Measurements from ENCODE around the gene IQCE. TPM values are rescaled to one million over a fixed set of nuclear protein-coding genes. Genes with fewer than 3 reads are reported as not detected.

The IQCE gene
- total RNA-seq, 4 donors from 2014 or later: 6.6 to 14.3 (median 12.8) TPM

DNA sequence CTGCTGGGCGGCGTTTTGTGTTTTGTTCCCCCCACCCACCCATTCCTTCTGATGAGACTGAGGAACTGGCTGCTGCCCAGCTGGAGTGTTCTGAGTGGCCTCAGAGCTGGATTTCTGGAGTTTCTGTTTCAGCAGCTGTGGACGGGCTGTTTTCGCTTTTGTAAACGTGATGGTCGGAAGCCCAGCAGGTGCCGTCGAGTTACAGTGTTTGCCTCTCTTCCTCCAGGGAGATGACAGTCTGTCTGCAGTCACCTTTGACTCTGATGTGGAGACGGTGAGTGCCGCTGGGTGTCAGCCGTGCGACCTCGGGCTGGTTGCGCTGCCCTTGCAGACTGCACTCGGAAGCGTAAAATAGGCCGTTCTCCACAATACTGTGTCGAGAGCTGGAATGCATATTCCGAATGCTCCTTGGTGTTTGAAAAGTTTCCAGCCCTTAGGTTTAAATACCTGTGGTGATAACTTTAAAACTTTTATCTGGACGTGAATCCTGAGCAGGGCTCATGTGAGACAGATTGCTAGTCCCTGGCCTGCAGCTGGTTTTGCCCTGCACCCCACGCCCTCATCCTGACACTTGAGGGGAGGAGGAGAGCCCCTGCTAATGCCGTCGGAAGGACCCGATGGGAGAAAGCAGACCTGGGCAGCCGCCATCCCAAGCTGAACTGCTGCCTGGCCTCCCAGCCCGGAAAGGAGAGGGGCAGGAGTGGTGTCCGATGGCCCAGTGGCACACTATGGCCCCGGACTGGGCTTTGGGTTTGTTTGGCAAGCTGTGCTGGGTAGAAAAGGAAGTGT is 8.3 kb downstream of the IQCE start:
- DNase-seq (ENCODE audit: low spot score): no peak
- TF ChIP-seq, protein P1, sequence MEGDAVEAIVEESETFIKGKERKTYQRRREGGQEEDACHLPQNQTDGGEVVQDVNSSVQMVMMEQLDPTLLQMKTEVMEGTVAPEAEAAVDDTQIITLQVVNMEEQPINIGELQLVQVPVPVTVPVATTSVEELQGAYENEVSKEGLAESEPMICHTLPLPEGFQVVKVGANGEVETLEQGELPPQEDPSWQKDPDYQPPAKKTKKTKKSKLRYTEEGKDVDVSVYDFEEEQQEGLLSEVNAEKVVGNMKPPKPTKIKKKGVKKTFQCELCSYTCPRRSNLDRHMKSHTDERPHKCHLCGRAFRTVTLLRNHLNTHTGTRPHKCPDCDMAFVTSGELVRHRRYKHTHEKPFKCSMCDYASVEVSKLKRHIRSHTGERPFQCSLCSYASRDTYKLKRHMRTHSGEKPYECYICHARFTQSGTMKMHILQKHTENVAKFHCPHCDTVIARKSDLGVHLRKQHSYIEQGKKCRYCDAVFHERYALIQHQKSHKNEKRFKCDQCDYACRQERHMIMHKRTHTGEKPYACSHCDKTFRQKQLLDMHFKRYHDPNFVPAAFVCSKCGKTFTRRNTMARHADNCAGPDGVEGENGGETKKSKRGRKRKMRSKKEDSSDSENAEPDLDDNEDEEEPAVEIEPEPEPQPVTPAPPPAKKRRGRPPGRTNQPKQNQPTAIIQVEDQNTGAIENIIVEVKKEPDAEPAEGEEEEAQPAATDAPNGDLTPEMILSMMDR (IDR thresholded peaks at IDR 0.05): no peak
- ATAC-seq (ENCODE audit: low FRiP score): no peak

DNA sequence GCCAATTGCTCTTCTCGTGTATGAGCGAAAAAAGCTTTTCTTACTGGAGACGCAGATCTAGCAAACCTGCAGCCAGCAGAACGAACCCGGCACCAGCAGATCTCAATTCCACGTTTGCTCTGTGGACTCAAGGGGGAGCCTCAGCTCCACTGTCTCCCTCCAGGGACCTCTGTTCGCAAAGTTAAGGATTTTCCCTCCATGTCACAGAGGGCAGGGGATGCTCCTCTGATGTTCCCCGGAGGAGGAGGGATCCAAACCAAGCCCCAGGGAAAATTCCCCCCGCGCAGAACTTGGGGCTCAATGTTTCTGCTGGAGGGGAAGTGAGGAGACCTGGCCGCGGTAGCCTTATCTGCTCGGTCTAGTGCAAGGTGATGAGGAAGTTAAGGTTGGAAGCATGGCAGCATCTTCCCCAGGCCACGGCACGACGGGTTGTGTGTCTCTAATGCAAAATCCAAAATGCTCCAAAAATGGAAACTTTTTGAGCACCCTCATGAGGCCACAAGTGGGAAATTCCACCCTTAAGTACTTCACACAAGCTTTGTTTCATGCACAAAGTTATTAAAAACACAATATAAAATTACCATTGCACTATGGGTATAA is 9.0 kb downstream of the IQCE start:
- DNase-seq (ENCODE audit: low spot score): no peak
- TF ChIP-seq, protein P1 (IDR thresholded peaks at IDR 0.05): no peak
- ATAC-seq (ENCODE audit: low FRiP score): no peak

DNA sequence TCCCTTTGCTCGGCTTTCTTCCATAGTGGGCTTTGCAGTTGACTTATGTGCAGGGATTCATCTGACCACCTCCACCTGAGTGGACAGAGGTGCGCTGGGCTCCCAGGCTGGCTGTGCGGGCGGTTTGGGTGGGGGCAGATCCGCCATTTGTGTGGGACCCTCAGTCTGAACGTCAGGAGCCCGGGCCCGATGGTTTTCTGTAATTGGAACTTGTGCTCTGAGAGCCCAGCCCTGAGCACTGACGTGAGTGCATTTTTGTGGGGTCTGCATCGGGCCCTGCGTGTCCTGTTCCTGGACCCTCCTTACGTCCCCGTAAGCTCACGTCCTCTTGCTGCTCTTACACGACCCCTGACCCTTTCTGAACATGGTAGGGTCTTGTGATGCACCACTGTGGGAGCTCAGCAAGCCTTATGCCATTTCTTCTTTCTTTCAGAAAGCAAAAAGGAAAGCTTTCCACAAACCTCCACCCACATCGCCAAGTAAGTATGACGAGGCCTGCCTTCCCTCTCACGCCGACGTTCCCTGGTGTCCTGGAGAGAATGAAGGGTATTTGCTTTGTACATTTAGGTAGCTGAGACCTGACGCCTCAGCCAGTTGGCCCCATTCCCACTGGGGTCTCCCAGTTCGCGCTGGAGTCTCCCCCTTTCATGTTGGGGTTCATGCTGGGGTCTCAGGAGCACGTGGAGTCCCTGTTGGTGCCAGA is 9.9 kb downstream of the IQCE start:
- ATAC-seq (ENCODE audit: low FRiP score): no peak
- TF ChIP-seq, protein P1 (IDR thresholded peaks at IDR 0.05): no peak
- DNase-seq (ENCODE audit: low spot score): no peak

DNA sequence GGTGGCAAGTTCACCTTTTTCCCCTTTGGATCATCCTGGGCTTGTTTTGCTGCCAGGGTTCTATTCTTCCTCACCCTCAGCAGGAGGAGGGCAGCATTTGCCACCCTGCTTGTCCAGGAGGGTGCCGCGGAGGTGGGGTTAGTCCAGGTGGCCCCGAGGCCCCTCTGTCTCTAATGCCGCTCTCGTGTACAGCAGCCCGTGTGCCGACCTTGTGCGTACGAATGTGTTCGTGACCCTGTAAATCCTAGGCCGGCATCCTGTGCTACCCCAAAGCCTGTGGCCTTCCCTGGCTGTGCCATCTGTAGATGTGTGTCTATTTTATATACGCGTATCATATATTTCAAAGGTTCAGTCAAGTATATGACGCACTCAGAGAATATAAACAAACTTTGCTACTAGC is 10.6 kb downstream of the IQCE start:
- DNase-seq (ENCODE audit: low spot score): no peak
- TF ChIP-seq, protein P1 (IDR thresholded peaks at IDR 0.05): no peak
- ATAC-seq (ENCODE audit: low FRiP score): no peak

DNA sequence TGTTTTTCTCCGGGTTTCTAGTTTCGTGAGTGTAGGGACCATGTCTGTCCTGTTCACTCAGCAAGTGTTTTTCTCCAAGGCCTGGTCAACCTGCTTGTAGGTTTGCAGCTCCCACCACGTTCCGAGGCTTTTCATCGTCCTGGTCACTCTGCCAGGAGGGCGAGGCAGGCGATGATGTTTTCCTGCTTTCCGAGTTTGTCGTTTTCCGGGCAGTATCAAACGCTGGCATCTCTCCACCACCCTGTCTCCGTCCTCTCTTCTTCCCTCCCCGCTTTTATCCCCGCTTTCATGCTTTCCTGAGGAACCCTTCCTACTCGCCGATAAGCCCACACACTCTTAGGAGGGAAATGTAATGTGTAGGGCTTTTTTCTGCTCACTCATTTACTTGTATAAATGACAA is 11.2 kb downstream of the IQCE start:
- DNase-seq (ENCODE audit: low spot score): no peak
- ATAC-seq (ENCODE audit: low FRiP score): no peak
- TF ChIP-seq, protein P1 (IDR thresholded peaks at IDR 0.05): no peak

DNA sequence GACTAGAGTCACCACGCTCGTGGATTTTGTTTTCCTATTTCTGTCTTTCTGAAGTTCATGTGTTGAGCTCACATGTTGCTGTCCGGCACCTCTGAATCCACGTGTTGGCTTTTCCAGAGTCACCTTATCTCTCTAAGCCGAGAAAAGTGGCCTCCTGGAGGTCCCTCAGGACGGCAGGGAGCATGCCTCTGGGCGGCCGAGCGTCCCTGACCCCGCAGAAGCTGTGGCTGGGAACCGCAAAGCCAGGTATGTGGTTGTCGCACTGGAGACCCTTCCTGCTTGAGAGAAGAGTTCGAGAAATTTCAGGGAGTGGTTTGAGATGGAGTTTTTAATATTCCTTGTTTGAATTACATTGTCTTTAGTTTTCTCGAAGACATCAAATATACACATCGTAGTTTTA is 12.6 kb downstream of the IQCE start:
- no peak for ATAC-seq (ENCODE audit: low FRiP score)
- no peak for DNase-seq (ENCODE audit: low spot score)
- TF ChIP-seq, protein P1 (IDR thresholded peaks at IDR 0.05): no peak

All from omental fat pad (tissue), 4 donors.